ENCODE results near the gene GPC6.

Gene GPC6

DNA sequence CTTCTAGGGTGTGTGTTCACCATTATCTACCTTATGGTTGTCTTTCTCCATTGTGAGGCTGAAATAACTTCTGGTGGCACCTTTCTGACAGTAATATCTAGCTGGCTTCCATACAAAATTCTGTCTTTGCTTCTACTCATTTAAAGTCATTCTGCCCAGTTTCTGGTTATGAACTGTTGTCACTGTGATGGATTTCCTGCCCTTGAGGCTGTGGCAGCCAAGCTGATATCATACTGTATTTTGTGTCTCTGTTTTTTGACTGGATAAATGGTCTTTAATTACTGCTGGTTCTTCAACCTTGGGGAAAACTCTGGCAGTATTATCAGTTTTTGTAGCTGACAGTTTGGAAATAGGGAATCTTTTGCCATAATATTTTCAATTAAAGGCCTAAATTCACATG is 233.4 kb downstream of the GPC6 start:
- TF ChIP-seq, protein P1, sequence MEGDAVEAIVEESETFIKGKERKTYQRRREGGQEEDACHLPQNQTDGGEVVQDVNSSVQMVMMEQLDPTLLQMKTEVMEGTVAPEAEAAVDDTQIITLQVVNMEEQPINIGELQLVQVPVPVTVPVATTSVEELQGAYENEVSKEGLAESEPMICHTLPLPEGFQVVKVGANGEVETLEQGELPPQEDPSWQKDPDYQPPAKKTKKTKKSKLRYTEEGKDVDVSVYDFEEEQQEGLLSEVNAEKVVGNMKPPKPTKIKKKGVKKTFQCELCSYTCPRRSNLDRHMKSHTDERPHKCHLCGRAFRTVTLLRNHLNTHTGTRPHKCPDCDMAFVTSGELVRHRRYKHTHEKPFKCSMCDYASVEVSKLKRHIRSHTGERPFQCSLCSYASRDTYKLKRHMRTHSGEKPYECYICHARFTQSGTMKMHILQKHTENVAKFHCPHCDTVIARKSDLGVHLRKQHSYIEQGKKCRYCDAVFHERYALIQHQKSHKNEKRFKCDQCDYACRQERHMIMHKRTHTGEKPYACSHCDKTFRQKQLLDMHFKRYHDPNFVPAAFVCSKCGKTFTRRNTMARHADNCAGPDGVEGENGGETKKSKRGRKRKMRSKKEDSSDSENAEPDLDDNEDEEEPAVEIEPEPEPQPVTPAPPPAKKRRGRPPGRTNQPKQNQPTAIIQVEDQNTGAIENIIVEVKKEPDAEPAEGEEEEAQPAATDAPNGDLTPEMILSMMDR (IDR thresholded peaks at IDR 0.05; ENCODE audit: low read length, missing control alignments) = no peak
- no peak overlapping the region for H3K4me3 ChIP-seq (replicated peaks; ENCODE audit: low read depth, low read length)
- no peak for DNase-seq (ENCODE audit: low read depth)

DNA sequence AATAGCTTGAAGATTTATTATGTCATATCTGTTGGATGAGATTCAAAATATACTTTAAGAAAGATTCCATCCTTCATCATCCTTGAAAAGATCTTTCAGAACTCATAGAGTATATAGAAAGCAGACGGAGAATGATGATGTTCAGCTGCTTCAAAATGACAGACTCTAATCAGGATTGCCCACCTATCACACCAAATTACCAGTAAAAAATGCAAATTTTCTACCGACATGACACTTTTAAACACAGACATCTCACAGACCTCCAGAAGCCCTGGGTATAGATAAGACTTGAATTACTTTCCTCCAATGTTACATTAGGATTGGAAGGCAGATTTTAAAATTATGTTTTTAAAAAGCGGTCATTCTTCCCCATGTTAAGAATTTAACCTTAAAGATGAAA is 235.5 kb downstream of the GPC6 start:
- TF ChIP-seq, protein P1 (IDR thresholded peaks at IDR 0.05; ENCODE audit: low read length, missing control alignments) = no peak
- DNase-seq (ENCODE audit: low read depth) = no peak
- no peak overlapping the region for H3K4me3 ChIP-seq (replicated peaks; ENCODE audit: low read depth, low read length)

DNA sequence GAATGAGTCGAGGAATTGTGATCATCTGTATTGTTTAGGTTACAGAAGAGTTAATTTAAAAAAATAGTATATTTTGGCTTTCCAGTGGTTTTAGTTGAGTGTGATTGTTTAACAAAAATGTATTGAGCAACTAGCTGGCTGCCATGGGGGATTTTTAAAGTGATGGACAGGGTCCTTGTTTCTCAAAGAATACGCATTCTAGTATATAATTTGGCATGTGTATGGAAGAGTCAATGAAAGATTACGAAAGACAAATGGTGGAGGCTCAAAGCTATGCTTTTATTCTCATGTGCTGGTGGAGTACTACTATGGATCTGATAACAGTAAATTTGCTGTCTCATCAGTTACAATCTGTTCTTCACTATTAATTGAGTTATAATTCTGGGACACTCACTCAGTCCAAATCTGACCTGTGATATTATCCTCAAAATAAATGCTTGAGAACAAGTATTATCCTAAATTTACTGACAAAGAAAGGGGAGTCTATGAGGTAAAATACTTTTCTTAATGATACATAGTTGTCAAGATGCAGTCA is 240.0 kb downstream of the GPC6 start:
- TF ChIP-seq, protein P1 (IDR thresholded peaks at IDR 0.05; ENCODE audit: low read length, missing control alignments) = no peak
- H3K4me3 ChIP-seq (replicated peaks; ENCODE audit: low read depth, low read length) = no peak overlapping the region
- peak; percentile 31 for DNase-seq (ENCODE audit: low read depth)

- no peak overlapping the region for H3K4me3 ChIP-seq (replicated peaks; ENCODE audit: low read depth, low read length)
- TF ChIP-seq, protein P1 (IDR thresholded peaks at IDR 0.05; ENCODE audit: low read length, missing control alignments) = no peak
- DNase-seq (ENCODE audit: low read depth) = no peak
Observed at GRCh38 chr13:93467175-93467574, 240.6 kb downstream of the GPC6 start.

DNA sequence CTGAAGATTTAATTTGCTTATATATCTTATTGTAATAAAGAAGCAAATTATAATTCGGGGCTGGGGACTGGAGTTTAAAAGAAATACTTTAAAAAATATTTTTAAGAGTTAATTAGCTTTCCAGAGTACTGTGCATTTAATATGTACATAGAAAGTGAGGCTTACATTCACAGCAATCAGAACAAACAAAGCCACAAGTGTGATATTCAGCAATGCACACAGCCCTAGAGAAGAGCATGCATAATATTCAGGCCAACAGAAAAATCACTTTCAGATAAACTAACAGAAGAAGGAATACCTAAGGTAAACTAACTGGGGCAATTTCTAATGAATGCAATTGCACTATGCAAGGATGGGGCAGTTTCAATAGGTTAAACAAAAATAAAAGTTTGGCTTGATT is 241.8 kb downstream of the GPC6 start:
- DNase-seq (ENCODE audit: low read depth) = no peak
- TF ChIP-seq, protein P1 (IDR thresholded peaks at IDR 0.05; ENCODE audit: low read length, missing control alignments) = no peak
- no peak overlapping the region for H3K4me3 ChIP-seq (replicated peaks; ENCODE audit: low read depth, low read length)

- DNase-seq (ENCODE audit: low read depth) = no peak
- no peak overlapping the region for H3K4me3 ChIP-seq (replicated peaks; ENCODE audit: low read depth, low read length)
- TF ChIP-seq, protein P1 (IDR thresholded peaks at IDR 0.05; ENCODE audit: low read length, missing control alignments) = no peak
Observed at GRCh38 chr13:93472296-93472695, 245.7 kb downstream of the GPC6 start.

DNA sequence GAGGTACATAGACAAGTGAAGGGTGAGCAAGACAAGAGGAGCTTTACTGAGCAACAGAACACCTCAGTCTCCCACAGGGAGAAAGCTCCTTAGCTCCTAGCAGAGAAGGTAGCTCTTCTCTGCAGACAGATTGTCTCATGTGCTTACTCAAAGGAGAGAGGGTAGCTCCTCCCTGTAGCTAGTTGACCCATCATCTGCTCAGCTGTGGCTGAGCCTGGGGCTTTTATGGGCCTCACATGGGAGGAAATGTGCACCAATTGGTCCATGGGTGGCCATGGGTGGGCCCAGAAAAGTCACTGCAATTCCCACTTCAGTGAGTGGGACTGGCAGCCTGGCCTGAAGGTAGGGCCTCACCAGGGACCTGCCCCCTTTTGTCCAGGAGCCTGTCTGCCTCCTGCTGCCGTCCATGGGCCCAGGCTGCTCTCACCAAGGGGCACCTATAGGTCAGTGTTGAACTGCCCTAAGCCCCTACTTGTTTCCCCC is 246.2 kb downstream of the GPC6 start:
- H3K4me3 ChIP-seq (replicated peaks; ENCODE audit: low read depth, low read length) = no peak overlapping the region
- no peak for DNase-seq (ENCODE audit: low read depth)
- TF ChIP-seq, protein P1 (IDR thresholded peaks at IDR 0.05; ENCODE audit: low read length, missing control alignments) = no peak
